NB4 (cell line): Measurements from ENCODE around the gene SLC7A7.
"Not testable (repeated sequence)": the region's sequence is repeated elsewhere in the genome, so short reads cannot be mapped to it uniquely, and the experiment has no call there.

Experiments used
- DNase-seq: peaks from one replicate; pipeline ENCODE4 v3.0.0; 2010; ENCODE audit warnings: low read depth
- H3K4me3 ChIP-seq: one replicate; pipeline ENCODE4 v1.5.1; 2011; ENCODE audit warnings: mild to moderate bottlenecking, low read depth, low read length, moderate library complexity
- CTCF ChIP-seq: IDR thresholded peaks from one replicate; pipeline ENCODE4 v1.5.1; 2012; ENCODE audit warnings: low read depth, low read length
- MAX ChIP-seq: IDR thresholded peaks from 2 replicates; pipeline ENCODE4 v1.6.1; 2011; ENCODE audit warnings: low read depth, low read length
- MYC ChIP-seq: IDR thresholded peaks from 2 replicates; pipeline ENCODE4 v1.6.1; 2011; ENCODE audit warnings: low read depth, low read length
- POLR2A ChIP-seq: IDR thresholded peaks from 2 replicates; pipeline ENCODE4 v1.6.1; 2011; ENCODE audit warnings: mild to moderate bottlenecking; ENCODE audit not compliant: insufficient read length; ENCODE audit errors: extremely low read depth

SLC7A7 gene

GRCh38 chr14:22735096-22735495 lies 80.1 kb downstream of the SLC7A7 start:
- no peak for DNase-seq
- no peak overlapping the region for H3K4me3 ChIP-seq
- no peak for TF ChIP-seq MAX
- TF ChIP-seq MYC, result no peak
- no peak for TF ChIP-seq CTCF
- no peak for TF ChIP-seq POLR2A

GRCh38 chr14:22733829-22734228 lies 81.4 kb downstream of the SLC7A7 start:
- TF ChIP-seq CTCF (no peak), MYC (no peak), MAX (no peak), POLR2A (no peak)
- no peak for DNase-seq
- no peak overlapping the region for H3K4me3 ChIP-seq

- DNase-seq, H3K4me3 ChIP-seq: not testable (repeated sequence)
Observed at GRCh38 chr14:22732062-22732461, 83.2 kb downstream of the SLC7A7 start.

- DNase-seq, result no peak
- H3K4me3 ChIP-seq, result no peak overlapping the region
- no peak for TF ChIP-seq MYC
- TF ChIP-seq CTCF, result no peak
- no peak for TF ChIP-seq MAX
Observed at GRCh38 chr14:22726012-22726411, 89.2 kb downstream of the SLC7A7 start.

GRCh38 chr14:22725374-22725773 lies 89.9 kb downstream of the SLC7A7 start:
- DNase-seq, H3K4me3 ChIP-seq: not testable (repeated sequence)

GRCh38 chr14:22724847-22725246 lies 90.4 kb downstream of the SLC7A7 start:
- H3K4me3 ChIP-seq, DNase-seq: not testable (repeated sequence)

GRCh38 chr14:22723815-22724214 lies 91.4 kb downstream of the SLC7A7 start:
- no peak for TF ChIP-seq MYC
- no peak for TF ChIP-seq POLR2A
- TF ChIP-seq CTCF, result no peak
- TF ChIP-seq MAX, result no peak
- DNase-seq, result no peak

More at GRCh38 chr14:22723815-22724214, 91.4 kb downstream of the SLC7A7 start:
- H3K4me3 ChIP-seq, result no peak overlapping the region
